Fibroblast of skin of abdomen (primary cell): ENCODE measurements around the gene VAMP4.
"Not testable (repeated sequence)": the region's sequence is repeated elsewhere in the genome, so short reads cannot be mapped to it uniquely, and the experiment has no call there.

Source experiments
- DNase-seq: peaks from one replicate; pipeline ENCODE4 v3.0.0-alpha.2; 2013

The VAMP4 gene

GRCh38 chr1:171751221-171751620, 9.4 kb upstream of the VAMP4 start:
- no peak for DNase-seq

- no peak for DNase-seq
Measured at GRCh38 chr1:171748651-171749050, 6.8 kb upstream of the VAMP4 start.

GRCh38 chr1:171744986-171745385, 3.1 kb upstream of the VAMP4 start:
- no peak for DNase-seq

GRCh38 chr1:171743081-171743870, 1.4 kb upstream of the VAMP4 start:
- peak; percentile 58 for DNase-seq

GRCh38 chr1:171742577-171742922, 685 bp upstream of the VAMP4 start:
- DNase-seq: peak; percentile 34

- DNase-seq: no peak
Measured at GRCh38 chr1:171740987-171741871, 636 bp downstream of the VAMP4 start.

GRCh38 chr1:171740356-171740863, 1.5 kb downstream of the VAMP4 start:
- no peak for DNase-seq

- DNase-seq: no peak
Measured at GRCh38 chr1:171739656-171740055, 2.2 kb downstream of the VAMP4 start.

GRCh38 chr1:171738911-171739310, 3.0 kb downstream of the VAMP4 start:
- peak; percentile 72 for DNase-seq

GRCh38 chr1:171736196-171736595, 5.7 kb downstream of the VAMP4 start:
- DNase-seq: no peak

- DNase-seq: no peak
Measured at GRCh38 chr1:171730052-171730451, 11.8 kb downstream of the VAMP4 start.

GRCh38 chr1:171727778-171728177, 14.1 kb downstream of the VAMP4 start:
- DNase-seq: no peak

- DNase-seq: not testable (repeated sequence)
Measured at GRCh38 chr1:171723180-171723579, 18.7 kb downstream of the VAMP4 start.

GRCh38 chr1:171718848-171719247, 23.0 kb downstream of the VAMP4 start:
- no peak for DNase-seq

GRCh38 chr1:171718216-171718615, 23.6 kb downstream of the VAMP4 start:
- DNase-seq: peak; percentile 31

GRCh38 chr1:171717062-171717718, 24.7 kb downstream of the VAMP4 start:
- no peak for DNase-seq

GRCh38 chr1:171716616-171717015, 25.2 kb downstream of the VAMP4 start:
- DNase-seq: no peak

- DNase-seq: peak; percentile 13
Measured at GRCh38 chr1:171715813-171716251, 26.0 kb downstream of the VAMP4 start.

GRCh38 chr1:171712341-171712740, 29.5 kb downstream of the VAMP4 start:
- no peak for DNase-seq

GRCh38 chr1:171711643-171712042, 30.2 kb downstream of the VAMP4 start:
- no peak for DNase-seq

- DNase-seq: no peak
Measured at GRCh38 chr1:171707583-171707982, 34.3 kb downstream of the VAMP4 start.

GRCh38 chr1:171702598-171702997, 39.3 kb downstream of the VAMP4 start:
- DNase-seq: no peak

GRCh38 chr1:171699531-171699930, 42.3 kb downstream of the VAMP4 start:
- no peak for DNase-seq
